ENCODE measurements around the gene PIERCE2.

GRCh38 chr15:55468321-55468720 is 60.0 kb downstream of the PIERCE2 start:
- no peak for TF ChIP-seq JUND (CRISPR knock-in tag; IDR thresholded peaks at IDR 0.05)
- TF ChIP-seq RFX5 (IDR thresholded peaks at IDR 0.05; ENCODE audit: low read depth, low read length) = no peak
- no peak for TF ChIP-seq YY1 (IDR thresholded peaks at IDR 0.05; ENCODE audit: insufficient read depth, insufficient replicate concordance, low read depth, low read length)
- no peak for TF ChIP-seq USF2 (IDR thresholded peaks at IDR 0.05; ENCODE audit: low read depth, low read length)
- TF ChIP-seq USF2 (CRISPR knock-in tag; IDR thresholded peaks at IDR 0.05; ENCODE audit: borderline replicate concordance) = no peak
- TF ChIP-seq EP300 (IDR thresholded peaks at IDR 0.05; ENCODE audit: low read depth in 2 of 2, low read length in 2 of 2) = no peak
- no peak for TF ChIP-seq EP300 (CRISPR knock-in tag; IDR thresholded peaks at IDR 0.05; ENCODE audit: borderline replicate concordance)
- no peak for TF ChIP-seq CEBPB (IDR thresholded peaks at IDR 0.05; ENCODE audit: borderline replicate concordance, low read depth, low read length)
- TF ChIP-seq YEATS4 (CRISPR knock-in tag; IDR thresholded peaks at IDR 0.05; ENCODE audit: borderline replicate concordance) = no peak
- TF ChIP-seq PHF8 (CRISPR knock-in tag; IDR thresholded peaks at IDR 0.05) = no peak
- no peak for TF ChIP-seq TFAP4 (IDR thresholded peaks at IDR 0.05; ENCODE audit: borderline replicate concordance, low read depth)

Data from HepG2 (cell line).